GM12864 (cell line): ENCODE data around the gene TXNDC16.
A peak's percentile ranks its signal among the peaks of the same experiment; 100 is the strongest.
"Not testable (repeated sequence)": the region's sequence is repeated elsewhere in the genome, so short reads cannot be mapped to it uniquely, and the experiment has no call there.

Experiments
- DNase-seq: peaks from one replicate; pipeline ENCODE4 v3.0.0-alpha.2; 2011; ENCODE audit warnings: low read depth
- H3K4me3 ChIP-seq: 2 replicates; pipeline ENCODE4 v1.5.1; 2011; ENCODE audit warnings: mild to moderate bottlenecking, low read depth, low read length, control low read depth
- CTCF ChIP-seq: IDR thresholded peaks from 2 replicates; pipeline ENCODE4 v1.5.1; 2011; ENCODE audit warnings: low read depth, mild to moderate bottlenecking, moderate library complexity, low read length, control low read depth, inconsistent platforms; ENCODE audit errors: missing control alignments

TXNDC16 gene

GRCh38 chr14:52589646-52590045 lies 37.3 kb upstream of the TXNDC16 start:
- no peak overlapping the region for H3K4me3 ChIP-seq
- DNase-seq, result no peak
- TF ChIP-seq CTCF, result no peak

- no peak for DNase-seq
- TF ChIP-seq CTCF, result no peak
- no peak overlapping the region for H3K4me3 ChIP-seq
These were observed 31.2 kb upstream of the TXNDC16 start for GRCh38 chr14:52583544-52583943.

- DNase-seq, result no peak
- TF ChIP-seq CTCF, result no peak
- H3K4me3 ChIP-seq, result no peak overlapping the region
These were observed 23.6 kb upstream of the TXNDC16 start for GRCh38 chr14:52575858-52576257.

- DNase-seq, result not testable (repeated sequence)
These were observed 16.1 kb upstream of the TXNDC16 start for GRCh38 chr14:52568454-52568853.

GRCh38 chr14:52563120-52563519 lies 10.8 kb upstream of the TXNDC16 start:
- TF ChIP-seq CTCF, result no peak
- DNase-seq, result no peak
- no peak overlapping the region for H3K4me3 ChIP-seq

More at GRCh38 chr14:52568454-52568853, 16.1 kb upstream of the TXNDC16 start:
- H3K4me3 ChIP-seq, result not testable (repeated sequence)

- DNase-seq, result no peak
- H3K4me3 ChIP-seq, result no peak overlapping the region
- TF ChIP-seq CTCF, result no peak
These were observed 6.4 kb upstream of the TXNDC16 start for GRCh38 chr14:52558688-52559087.

- H3K4me3 ChIP-seq, result peak overlapping the region; percentile 76
- no peak for TF ChIP-seq CTCF
These were observed 1.6 kb upstream of the TXNDC16 start for GRCh38 chr14:52553671-52554575.

More at GRCh38 chr14:52553671-52554575, 1.6 kb upstream of the TXNDC16 start:
- peak; percentile 48 for DNase-seq
